GM06990 (cell line): ENCODE data around the gene CD3G.

Experiments used
- DNase-seq: peaks from one replicate; pipeline ENCODE4 v3.0.0-alpha.2; 2011; ENCODE audit not compliant: insufficient read length; ENCODE audit errors: extremely low read depth
- H3K27me3 ChIP-seq: replicated peaks from 2 replicates; pipeline ENCODE4 v1.6.0; 2011; ENCODE audit warnings: low read length; ENCODE audit not compliant: control insufficient read depth, insufficient read depth
- H3K36me3 ChIP-seq: 2 replicates; pipeline ENCODE4 v1.5.1; 2011; ENCODE audit warnings: low read length; ENCODE audit not compliant: control insufficient read depth, insufficient read depth
- H3K4me3 ChIP-seq: replicated peaks from 2 replicates; pipeline ENCODE4 v1.5.1; 2011; ENCODE audit warnings: low read depth, mild to moderate bottlenecking, control low read depth, low read length
- CTCF ChIP-seq: IDR thresholded peaks from 2 replicates; pipeline ENCODE4 v1.5.1; 2011; ENCODE audit warnings: low read length, control low read depth, mild to moderate bottlenecking, inconsistent platforms; ENCODE audit not compliant: insufficient read depth, poor library complexity, severe bottlenecking

Gene CD3G

GRCh38 chr11:118311518-118311917 is 32.6 kb upstream of the CD3G start:
- Histone ChIP-seq H3K4me3 (no peak overlapping the region), H3K36me3 (no peaks in the 10 kb centered on the region), H3K27me3 (peaks cover 1% of the 10 kb centered on the region)
- DNase-seq = no peak
- TF ChIP-seq CTCF = no peak

GRCh38 chr11:118312328-118312727 is 31.8 kb upstream of the CD3G start:
- no peaks in the 10 kb centered on the region for H3K36me3 ChIP-seq
- TF ChIP-seq CTCF = no peak

GRCh38 chr11:118313242-118313641 is 30.9 kb upstream of the CD3G start:
- H3K36me3 ChIP-seq = no peaks in the 10 kb centered on the region
- H3K27me3 ChIP-seq = peaks cover 1% of the 10 kb centered on the region
- TF ChIP-seq CTCF = no peak
- H3K4me3 ChIP-seq = no peak overlapping the region
- no peak for DNase-seq

More at GRCh38 chr11:118312328-118312727, 31.8 kb upstream of the CD3G start:
- peaks cover 1% of the 10 kb centered on the region for H3K27me3 ChIP-seq
- no peak overlapping the region for H3K4me3 ChIP-seq
- DNase-seq = no peak

- no peak overlapping the region for H3K4me3 ChIP-seq
- TF ChIP-seq CTCF = no peak
Observed at GRCh38 chr11:118314988-118315411, 29.1 kb upstream of the CD3G start.

GRCh38 chr11:118318124-118318523 is 26.0 kb upstream of the CD3G start:
- DNase-seq = no peak
- TF ChIP-seq CTCF = no peak
- H3K27me3 ChIP-seq = no peaks in the 10 kb centered on the region; the same call in none of the 2 replicates
- H3K4me3 ChIP-seq = no peak overlapping the region
- no peaks in the 10 kb centered on the region for H3K36me3 ChIP-seq

More at GRCh38 chr11:118314988-118315411, 29.1 kb upstream of the CD3G start:
- no peak for DNase-seq
- Histone ChIP-seq H3K36me3 (no peaks in the 10 kb centered on the region), H3K27me3 (peaks cover 1% of the 10 kb centered on the region)
